H1 (cell line): ENCODE measurements around the gene HIVEP3. TPM values are rescaled to one million over a fixed set of nuclear protein-coding genes. Genes with fewer than 3 reads are reported as not detected.

Experiments
- CTCF ChIA-PET: fragments of 300-600 bp; sonication (Branson Sonifier 250); formaldehyde crosslinking; loops from one replicate; lab custom pipeline; 2021; ENCODE audit not compliant: partially characterized antibody; lab: Charles Lee
- POLR2A ChIA-PET: fragments of 300-600 bp; sonication (Branson Sonifier 250); formaldehyde crosslinking; loops from one replicate; lab custom pipeline; 2021; ENCODE audit warnings: inconsistent platforms; ENCODE audit not compliant: partially characterized antibody; lab: Charles Lee
- DNase-seq, 2 experiments: peaks; one replicate each; pipeline versions ENCODE4 v3.0.0 to v3.0.0-alpha.2; 2010 to 2022; ENCODE audit warnings: low spot score in 2 of 2, low read depth in 1 of 2, mixed read lengths in 1 of 2
- FAIRE-seq: peaks from 2 replicates; lab custom pipeline; 2011; peaks lifted over from hg19 to GRCh38; lab: Jason Lieb, UNC
- H2AFZ ChIP-seq: 2 replicates; pipeline ENCODE4 v1.8.1; 2012; ENCODE audit warnings: low read length, inconsistent platforms
- H2AK5ac ChIP-seq: 2 replicates; pipeline ENCODE4 v1.6.1; 2013; ENCODE audit warnings: low read depth, low read length
- H2BK120ac ChIP-seq: replicated peaks from 2 replicates; pipeline ENCODE3; 2013; ENCODE audit warnings: low read depth, low read length, inconsistent platforms
- H2BK12ac ChIP-seq: 2 replicates; pipeline ENCODE4 v1.6.1; 2013; ENCODE audit warnings: low read depth, low read length
- H2BK15ac ChIP-seq: 2 replicates; pipeline ENCODE4 v1.6.1; 2013; ENCODE audit warnings: low read length
- H2BK20ac ChIP-seq: 2 replicates; pipeline ENCODE4 v1.6.1; 2013; ENCODE audit warnings: low read length
- H2BK5ac ChIP-seq: 2 replicates; pipeline ENCODE4 v1.6.1; 2013; ENCODE audit warnings: low read depth, low read length
- H3K14ac ChIP-seq: 2 replicates; pipeline ENCODE4 v1.6.1; 2013; ENCODE audit warnings: inconsistent platforms; ENCODE audit not compliant: insufficient read length
- H3K18ac ChIP-seq: 2 replicates; pipeline ENCODE4 v1.6.1; 2013; ENCODE audit warnings: low read length; ENCODE audit errors: extremely low read depth
- H3K23ac ChIP-seq: 2 replicates; pipeline ENCODE4 v1.6.1; 2013; ENCODE audit warnings: inconsistent platforms; ENCODE audit not compliant: insufficient read length
- H3K23me2 ChIP-seq: 2 replicates; pipeline ENCODE4 v1.6.1; 2013; ENCODE audit warnings: low read depth, low read length
- H3K27ac ChIP-seq: 2 replicates; pipeline ENCODE4 v1.6.1; 2011; ENCODE audit warnings: low read depth, low read length, inconsistent platforms
- H3K27me3 ChIP-seq, 4 experiments: replicated peaks in 1 of 4; 1 replicate in 1 of 4; 2 replicates in 3 of 4; pipeline versions ENCODE4 v1.6.1 to v1.8.1; 2011 to 2013; ENCODE audit warnings: low read length in 3 of 4, mild to moderate bottlenecking in 3 of 4, inconsistent platforms in 2 of 4, mixed read lengths in 2 of 4, moderate library complexity in 1 of 4; ENCODE audit not compliant: control insufficient read depth in 3 of 4, insufficient read depth in 3 of 4; ENCODE audit errors: extremely low read depth in 1 of 4
- H3K36me3 ChIP-seq, 4 experiments: 2 replicates each; pipeline versions ENCODE4 v1.6.1 to v1.8.1; 2011 to 2013; ENCODE audit warnings: mild to moderate bottlenecking in 4 of 4, low read length in 3 of 4, moderate library complexity in 2 of 4, control low read depth in 1 of 4, inconsistent platforms in 1 of 4; ENCODE audit not compliant: insufficient read depth in 4 of 4, control insufficient read depth in 2 of 4
- H3K4ac ChIP-seq: replicated peaks from 2 replicates; pipeline ENCODE3; 2013; ENCODE audit warnings: low read length, low read depth, mixed read lengths, inconsistent platforms; ENCODE audit not compliant: insufficient read length
- H3K4me1 ChIP-seq, 4 experiments: replicated peaks in 1 of 4; 1 replicate in 1 of 4; 2 replicates in 3 of 4; pipeline versions ENCODE4 v1.6.1 to v1.8.1; 2011 to 2013; ENCODE audit warnings: low read length in 3 of 4, inconsistent platforms in 2 of 4, mixed read lengths in 1 of 4; ENCODE audit not compliant: insufficient read depth in 4 of 4, control insufficient read depth in 3 of 4
- H3K4me2 ChIP-seq, 2 experiments: 2 replicates each; pipeline versions ENCODE4 v1.6.1 to v1.8.1; 2011 to 2013; ENCODE audit warnings: low read depth in 2 of 2, low read length in 2 of 2, control low read depth in 1 of 2, inconsistent platforms in 1 of 2, mild to moderate bottlenecking in 1 of 2; ENCODE audit not compliant: insufficient read depth in 1 of 2
- H3K4me3 ChIP-seq, 4 experiments: fragments of 200-600, 300-600 bp in 1 of 4; sonication (generic), shearing (Covaris generic), sonication (Bioruptor Twin) in 1 of 4; 2 replicates each; pipeline versions ENCODE4 v1.5.1 to v1.8.1; 2011 to 2016; ENCODE audit warnings: low read length in 4 of 4, low read depth in 3 of 4, control low read depth in 2 of 4, inconsistent platforms in 2 of 4, mild to moderate bottlenecking in 2 of 4, mixed read lengths in 1 of 4, moderate library complexity in 1 of 4; ENCODE audit not compliant: insufficient read depth in 2 of 4; ENCODE audit errors: extremely low read depth in 1 of 4
- H3K56ac ChIP-seq: replicated peaks from 2 replicates; pipeline ENCODE3; 2013; ENCODE audit warnings: low read depth, mild to moderate bottlenecking, mixed read lengths, low read length, inconsistent platforms; ENCODE audit not compliant: insufficient read length
- H3K79me1 ChIP-seq: 2 replicates; pipeline ENCODE4 v1.6.1; 2013; ENCODE audit warnings: low read depth, low read length, control low read depth
- H3K79me2 ChIP-seq, 2 experiments: 2 replicates each; pipeline versions ENCODE4 v1.6.1 to v1.8.1; 2012 to 2013; ENCODE audit warnings: low read length in 2 of 2, mild to moderate bottlenecking in 2 of 2, inconsistent platforms in 1 of 2; ENCODE audit not compliant: insufficient read depth in 2 of 2, control insufficient read depth in 1 of 2
- H3K9ac ChIP-seq, 4 experiments: replicated peaks in 1 of 4; 1 replicate in 1 of 4; 2 replicates in 3 of 4; pipeline versions ENCODE4 v1.6.1 to v1.8.1; 2011 to 2013; ENCODE audit warnings: low read depth in 3 of 4, low read length in 3 of 4, control low read depth in 2 of 4, mild to moderate bottlenecking in 2 of 4, moderate library complexity in 2 of 4, inconsistent platforms in 1 of 4; ENCODE audit errors: extremely low read depth in 1 of 4
- H3K9me3 ChIP-seq, 2 experiments: 2 replicates each; pipeline versions ENCODE4 v1.6.1 to v1.8.1; 2012 to 2013; ENCODE audit warnings: mild to moderate bottlenecking in 2 of 2, moderate library complexity in 2 of 2, control low read depth in 1 of 2, inconsistent platforms in 1 of 2, low read depth in 1 of 2, low read length in 1 of 2, mixed read lengths in 1 of 2; ENCODE audit not compliant: insufficient read depth in 2 of 2
- H4K20me1 ChIP-seq, 2 experiments: replicated peaks in 1 of 2; 2 replicates each; pipeline versions ENCODE3 to v1.8.1; 2011 to 2013; ENCODE audit warnings: inconsistent platforms in 2 of 2, low read length in 2 of 2, mild to moderate bottlenecking in 1 of 2; ENCODE audit not compliant: insufficient read depth in 2 of 2, control insufficient read depth in 1 of 2
- H4K5ac ChIP-seq: 2 replicates; pipeline ENCODE4 v1.6.1; 2013; ENCODE audit warnings: low read length, low read depth, mixed read lengths, inconsistent platforms; ENCODE audit not compliant: insufficient read length
- H4K8ac ChIP-seq: 2 replicates; pipeline ENCODE4 v1.8.0; 2013; ENCODE audit warnings: mild to moderate bottlenecking, moderate library complexity, low read length, inconsistent platforms; ENCODE audit not compliant: insufficient read depth; ENCODE audit errors: extremely low read depth
- H4K91ac ChIP-seq: replicated peaks from 2 replicates; pipeline ENCODE3; 2013; ENCODE audit warnings: low read length, mixed read lengths, inconsistent platforms; ENCODE audit not compliant: insufficient read length
- BRCA1 ChIP-seq: IDR thresholded peaks from 2 replicates; pipeline ENCODE4 v1.6.1; 2012; ENCODE audit warnings: low read depth, low read length, improper control_type of control experiment
- EGR1 ChIP-seq: IDR thresholded peaks from 2 replicates; pipeline ENCODE4 v1.6.1; 2011; ENCODE audit warnings: low read depth, low read length, borderline replicate concordance
- FOSL1 ChIP-seq: IDR thresholded peaks from 2 replicates; pipeline ENCODE4 v1.6.1; 2011; ENCODE audit warnings: mild to moderate bottlenecking, low read depth, low read length, moderate library complexity; ENCODE audit not compliant: insufficient read depth
- GTF2F1 ChIP-seq: IDR thresholded peaks from 2 replicates; pipeline ENCODE4 v1.6.1; 2012; ENCODE audit warnings: low read depth, low read length, improper control_type of control experiment, borderline replicate concordance
- HDAC2 ChIP-seq, 2 experiments: fragments of 300-600 bp in 1 of 2; sonication (generic) in 1 of 2; IDR thresholded peaks; 2 replicates each; pipeline ENCODE4 v1.6.1; 2011 to 2012; ENCODE audit warnings: low read depth in 2 of 2, low read length in 2 of 2, mild to moderate bottlenecking in 2 of 2, moderate library complexity in 2 of 2, borderline replicate concordance in 1 of 2, inconsistent platforms in 1 of 2
- JUND ChIP-seq: IDR thresholded peaks from 2 replicates; pipeline ENCODE4 v1.6.1; 2011; ENCODE audit warnings: mild to moderate bottlenecking, improper control_type of control experiment, low read length
- KDM1A ChIP-seq: fragments of 200-600, 300-600 bp; sonication (generic); IDR thresholded peaks from 2 replicates; pipeline ENCODE4 v1.7.1; 2016; ENCODE audit warnings: mild to moderate bottlenecking, low read length, borderline replicate concordance
- MAFK ChIP-seq: IDR thresholded peaks from 2 replicates; pipeline ENCODE4 v1.6.1; 2012; ENCODE audit warnings: low read depth, mild to moderate bottlenecking, improper control_type of control experiment, low read length
- MAX ChIP-seq: IDR thresholded peaks from 2 replicates; pipeline ENCODE4 v1.6.1; 2012; ENCODE audit warnings: inconsistent platforms
- NANOG ChIP-seq: IDR thresholded peaks from 2 replicates; pipeline ENCODE4 v1.6.1; 2011; ENCODE audit warnings: low read length, low read depth, mild to moderate bottlenecking, inconsistent platforms; ENCODE audit not compliant: insufficient read depth, poor library complexity, severe bottlenecking
- PHF8 ChIP-seq: fragments of 200-600 bp; sonication (generic); conservative IDR thresholded peaks from 2 replicates; pipeline ENCODE4 v1.7.1; 2012; ENCODE audit warnings: low read depth, mild to moderate bottlenecking, inconsistent platforms, low read length, moderate library complexity
- USF2 ChIP-seq: IDR thresholded peaks from 2 replicates; pipeline ENCODE4 v1.6.1; 2011; ENCODE audit warnings: low read length, improper control_type of control experiment
- WGBS, 2 experiments: shearing (Covaris generic) in 1 of 2; methylation state at CpG; one replicate each; pipeline versions ENCODE4 v1.1.6 to v1.1.7; 2013 to 2015; ENCODE audit warnings: low lambda C conversion rate in 2 of 2, mixed read lengths in 2 of 2, inconsistent platforms in 1 of 2, low coverage in 1 of 2, missing lambda C conversion rate in 1 of 2; ENCODE audit not compliant: insufficient replicate concordance in 2 of 2, insufficient coverage in 1 of 2, insufficient read length in 1 of 2; ENCODE audit errors: extremely low coverage in 1 of 2, missing lambda C conversion rate in 1 of 2; 5-methylcytosine and 5-hydroxymethylcytosine counted together
- polyA plus RNA-seq, 7 experiments: library from polyadenylated mRNA; depleted of rRNA in 3 of 7; stranded (reverse) in 5 of 7; unstranded in 2 of 7; fragments of >200 nt in 5 of 7; fragments of 200-250 nt in 2 of 7; gene quantifications; 1 replicate in 5 of 7; 2 replicates in 1 of 7; 4 replicates in 1 of 7; pipeline versions ENCODE4 v1.2.1 to v1.2.3, GENCODE V29; 2011 to 2013; ENCODE audit warnings: missing spikeins in 2 of 7, mixed read lengths in 2 of 7
- total RNA-seq: library from RNA; stranded (reverse); fragmentation: NEBNext Ultra II Directional; extraction: Animal tissue kit (Norgen Biotek cat#: 25700); gene quantifications from 2 replicates; pipeline ENCODE4 v1.2.1, GENCODE V29; 2021

The HIVEP3 gene
- total and polyA plus RNA-seq, 2 of the 8 experiments (the other 6 are each of a cell fraction or from before 2014, with no cell fraction given): 0.24 to 0.69 TPM

GRCh38 chr1:41713141-41713540 lies 205.6 kb downstream of the HIVEP3 start:
- Histone ChIP-seq H2AFZ (no peak overlapping the region), H3K9ac (no peak overlapping the region)
- TF ChIP-seq FOSL1 (no peak), JUND (no peak), KDM1A (no peak), MAX (no peak), USF2 (no peak), NANOG (no peak), PHF8 (no peak), EGR1 (no peak), MAFK (no peak), BRCA1 (no peak), GTF2F1 (no peak), HDAC2 (IDR thresholded peaks at IDR 0.05; ENCODE audit: borderline replicate concordance in 1 of 2, low read depth in 2 of 2, low read length in 2 of 2) (no peak)

More at GRCh38 chr1:41713141-41713540, 205.6 kb downstream of the HIVEP3 start:
- DNase-seq (no peak), FAIRE-seq (no peak)
- H3K4me2 ChIP-seq: no peak overlapping the region
- 77% methylated on average over 5 of the region's 5 CpGs; no CpG with 5 or more reads in 1 of the 2 experiments for WGBS, 2 experiments
- no peak overlapping the region for H2BK5ac ChIP-seq
- no peak overlapping the region for H3K4ac ChIP-seq
- no peak overlapping the region for H4K8ac ChIP-seq
- no peak overlapping the region for H2AK5ac ChIP-seq
- H3K4me1 ChIP-seq: peaks cover 0 to 7% (median 3%) of the 10 kb centered on the region in 4 experiments; a peak in 4 of 7 replicates
- H2BK15ac ChIP-seq: no peak overlapping the region
- no peak overlapping the region for H2BK120ac ChIP-seq
- POLR2A ChIA-PET: interaction anchor here (0.8 kb wide), 1 partner anchor 9 kb away, joined by 3 read pairs; no protein-coding TSS in a partner anchor
- CTCF ChIA-PET: interaction anchor here (0.9 to 1.7 kb wide), 6 partner anchors 9 to 99 kb away, joined by 3 to 7 read pairs (median 4); no protein-coding TSS in a partner anchor
- H3K79me2 ChIP-seq: no peaks in the 10 kb centered on the region
- H3K79me1 ChIP-seq: no peaks in the 10 kb centered on the region
- H2BK20ac ChIP-seq: no peak overlapping the region
- no peak overlapping the region for H3K18ac ChIP-seq
- no peaks in the 10 kb centered on the region; a peak in 1 of 7 replicates for H3K27me3 ChIP-seq
- H3K56ac ChIP-seq: no peak overlapping the region
- H3K23ac ChIP-seq: no peak overlapping the region
- H3K36me3 ChIP-seq: no peaks in the 10 kb centered on the region
- no peak overlapping the region for H3K14ac ChIP-seq
- no peaks in the 10 kb centered on the region for H3K9me3 ChIP-seq
- no peak overlapping the region for H4K5ac ChIP-seq
- no peaks in the 10 kb centered on the region for H3K23me2 ChIP-seq
- H4K91ac ChIP-seq: no peak overlapping the region
- H3K4me3 ChIP-seq: no peak overlapping the region
- no peak overlapping the region for H3K27ac ChIP-seq
- no peaks in the 10 kb centered on the region for H4K20me1 ChIP-seq
- H2BK12ac ChIP-seq: no peak overlapping the region
